Activated naive CD4-positive, alpha-beta T cell treated with anti-CD3 and anti-CD28 coated beads, Interleukin-2, amount 50 U/mL, for 72 hours (primary cell): ENCODE data around the gene LIPE. TPM values are rescaled to one million over a fixed set of nuclear protein-coding genes. Genes with fewer than 3 reads are reported as not detected.
A peak's percentile ranks its signal among the peaks of the same experiment; 100 is the strongest.

Source experiments
- ATAC-seq, 2 donors: fragments of 150-1000 bp; cut with Tn5 transposase; 2 replicates each; pipeline ENCODE4 v1.10.0; 2021; ENCODE audit warnings: mild to moderate bottlenecking in 2 of 2, moderate library complexity in 2 of 2
- DNase-seq, 2 donors: peaks; one replicate each; pipeline ENCODE4 v3.0.0; 2021 to 2022; ENCODE audit warnings: low spot score in 2 of 2
- H3K27ac Mint-ChIP-seq, 2 donors: one replicate each; pipeline ENCODE4 v1.8.0; 2022; ENCODE audit warnings: mild to moderate bottlenecking in 2 of 2, mixed read lengths in 2 of 2
- H3K36me3 Mint-ChIP-seq, 2 donors: one replicate each; pipeline ENCODE4 v1.8.0; 2022; ENCODE audit warnings: mixed read lengths in 2 of 2
- H3K9me3 Mint-ChIP-seq, 2 donors: one replicate each; pipeline ENCODE4 v1.8.0; 2022; ENCODE audit warnings: mixed read lengths in 2 of 2
- total RNA-seq, 2 donors: library from RNA; stranded (reverse); gene quantifications; one replicate each; pipeline ENCODE4 v1.2.3, GENCODE V29; 2022

LIPE gene
- total RNA-seq, 2 donors from 2014 or later = 13.6 to 27.0 TPM

GRCh38 chr19:42356686-42357085, 70.5 kb downstream of the LIPE start:
- H3K36me3 Mint-ChIP-seq = no peaks in the 10 kb centered on the region
- ATAC-seq (no peak), DNase-seq (no peak)
- H3K9me3 Mint-ChIP-seq = no peaks in the 10 kb centered on the region
- no peak overlapping the region for H3K27ac Mint-ChIP-seq

GRCh38 chr19:42355896-42356295, 71.3 kb downstream of the LIPE start:
- Mint-ChIP-seq H3K36me3 (no peaks in the 10 kb centered on the region), H3K9me3 (no peaks in the 10 kb centered on the region), H3K27ac (no peak overlapping the region)
- ATAC-seq = no peak
- DNase-seq = no peak

- no peaks in the 10 kb centered on the region for H3K36me3 Mint-ChIP-seq
- H3K9me3 Mint-ChIP-seq = no peaks in the 10 kb centered on the region
- no peak for DNase-seq
- ATAC-seq = no peak
- no peak overlapping the region for H3K27ac Mint-ChIP-seq
Observed at GRCh38 chr19:42353341-42354015, 73.7 kb downstream of the LIPE start.

- H3K9me3 Mint-ChIP-seq = no peaks in the 10 kb centered on the region
- no peaks in the 10 kb centered on the region for H3K36me3 Mint-ChIP-seq
- ATAC-seq (peak; percentile 52 to 80), DNase-seq (no peak)
- H3K27ac Mint-ChIP-seq = peak overlapping the region in 1 of 2 donors; percentile 36
Observed at GRCh38 chr19:42352301-42353259, 74.6 kb downstream of the LIPE start.

Other genes starting within 250 kb of the LIPE start
- gene DEDD2, start 209.7 kb downstream of the LIPE start, total RNA-seq = 10 to 100 TPM; 28.7 to 39.3 TPM
- gene ZNF526, start 207.1 kb downstream of the LIPE start, total RNA-seq = 10 to 100 TPM; 13.2 to 14.5 TPM
- 10 to 100 TPM; 38.1 to 39.5 TPM for gene GSK3A, start 184.8 kb downstream of the LIPE start, total RNA-seq
- gene ERF, start 172.3 kb downstream of the LIPE start, total RNA-seq = 10 to 100 TPM; 48.8 to 67.8 TPM
- gene CIC, start 158.1 kb downstream of the LIPE start, total RNA-seq = 10 to 100 TPM; 87.7 to 90.6 TPM
- gene PRR19, start 125.3 kb downstream of the LIPE start, total RNA-seq = 1 to 10 TPM in 1 of 2 donors, under 1 TPM in 1; 0.93 to 1.6 TPM
- gene PAFAH1B3, start 124.8 kb downstream of the LIPE start, total RNA-seq = 10 to 100 TPM; 50.9 to 54.2 TPM
- gene TMEM145, start 114.1 kb downstream of the LIPE start, total RNA-seq = 1 to 10 TPM in 1 of 2 donors, under 1 TPM in 1; 0.16 to 1.8 TPM
- 1 to 10 TPM; 2.1 to 8.6 TPM for gene MEGF8, start 101.8 kb downstream of the LIPE start, total RNA-seq
- gene CNFN, start 37.1 kb downstream of the LIPE start, total RNA-seq = not detected
- gene CXCL17, start 15.6 kb upstream of the LIPE start, total RNA-seq = not detected
- 1 to 10 TPM; 5.3 to 6.4 TPM for gene CEACAM1, start 101.1 kb upstream of the LIPE start, total RNA-seq
- gene CEACAM8, start 167.5 kb upstream of the LIPE start, total RNA-seq = not detected